Keratinocyte (primary cell): Measurements from ENCODE around the gene PLA2G12A.
"Not testable (repeated sequence)": the region's sequence is repeated elsewhere in the genome, so short reads cannot be mapped to it uniquely, and the experiment has no call there.

Experiments
- EZH2 ChIP-seq: IDR thresholded peaks from one replicate; pipeline ENCODE4 v1.6.1; 2012; ENCODE audit warnings: inconsistent platforms, mild to moderate bottlenecking, low read length, moderate library complexity
- TF ChIP-seq, protein P1 (sequence below), 3 experiments: IDR thresholded peaks in 1 of 3; conservative IDR thresholded peaks in 1 of 3; optimal IDR thresholded peaks in 1 of 3; 2 replicates in 2 of 3; 3 replicates in 1 of 3; pipeline versions ENCODE3 to v1.5.1; 2011; ENCODE audit warnings: low read length in 3 of 3, mild to moderate bottlenecking in 3 of 3, moderate library complexity in 2 of 3, control low read depth in 1 of 3, inconsistent platforms in 1 of 3; ENCODE audit not compliant: insufficient read depth in 2 of 3; ENCODE audit errors: extremely low read depth in 1 of 3

GRCh38 chr4:109678472-109678871 lies 51.4 kb downstream of the PLA2G12A start:
- TF ChIP-seq, protein P1, sequence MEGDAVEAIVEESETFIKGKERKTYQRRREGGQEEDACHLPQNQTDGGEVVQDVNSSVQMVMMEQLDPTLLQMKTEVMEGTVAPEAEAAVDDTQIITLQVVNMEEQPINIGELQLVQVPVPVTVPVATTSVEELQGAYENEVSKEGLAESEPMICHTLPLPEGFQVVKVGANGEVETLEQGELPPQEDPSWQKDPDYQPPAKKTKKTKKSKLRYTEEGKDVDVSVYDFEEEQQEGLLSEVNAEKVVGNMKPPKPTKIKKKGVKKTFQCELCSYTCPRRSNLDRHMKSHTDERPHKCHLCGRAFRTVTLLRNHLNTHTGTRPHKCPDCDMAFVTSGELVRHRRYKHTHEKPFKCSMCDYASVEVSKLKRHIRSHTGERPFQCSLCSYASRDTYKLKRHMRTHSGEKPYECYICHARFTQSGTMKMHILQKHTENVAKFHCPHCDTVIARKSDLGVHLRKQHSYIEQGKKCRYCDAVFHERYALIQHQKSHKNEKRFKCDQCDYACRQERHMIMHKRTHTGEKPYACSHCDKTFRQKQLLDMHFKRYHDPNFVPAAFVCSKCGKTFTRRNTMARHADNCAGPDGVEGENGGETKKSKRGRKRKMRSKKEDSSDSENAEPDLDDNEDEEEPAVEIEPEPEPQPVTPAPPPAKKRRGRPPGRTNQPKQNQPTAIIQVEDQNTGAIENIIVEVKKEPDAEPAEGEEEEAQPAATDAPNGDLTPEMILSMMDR (optimal IDR thresholded peaks at IDR 0.05 in 1 of 3, IDR thresholded peaks at IDR 0.05 in 1 of 3, conservative IDR thresholded peaks at IDR 0.05 in 1 of 3; ENCODE audit: extremely low read depth in 1 of 3, insufficient read depth in 2 of 3, low read length in 3 of 3) = not testable (repeated sequence)
- TF ChIP-seq EZH2 = not testable (repeated sequence)
